A549 (cell line): ENCODE measurements around the gene RTP2.

Experiments
- E2F6 ChIP-seq: IDR thresholded peaks from 2 replicates; pipeline ENCODE4 v1.6.1; 2012; ENCODE audit warnings: low read depth, borderline replicate concordance
- EP300 ChIP-seq, 2 experiments: fragments of >200 bp; sonication (Bioruptor Twin); formaldehyde crosslinking; IDR thresholded peaks; 2 replicates in 1 of 2; 3 replicates in 1 of 2; pipeline ENCODE4 v1.6.1; 2016 to 2017
- ESRRA ChIP-seq: fragments of 150-350 bp; IDR thresholded peaks from 2 replicates; pipeline ENCODE4 v1.6.1; 2014; ENCODE audit warnings: mild to moderate bottlenecking, low read length, borderline replicate concordance
- JUN ChIP-seq, 2 experiments: fragments of >200 bp; sonication (Bioruptor Twin); formaldehyde crosslinking; IDR thresholded peaks; 2 replicates in 1 of 2; 3 replicates in 1 of 2; pipeline ENCODE4 v1.6.1; 2016 to 2017
- MAFK ChIP-seq: fragments of 450-650 bp; IDR thresholded peaks from 2 replicates; pipeline ENCODE4 v1.6.1; 2014; ENCODE audit not compliant: partially characterized antibody
- MAX ChIP-seq: IDR thresholded peaks from 2 replicates; pipeline ENCODE4 v1.6.1; 2012
- MAZ ChIP-seq: fragments of 150-350 bp; IDR thresholded peaks from 2 replicates; pipeline ENCODE4 v1.6.1; 2014; ENCODE audit warnings: antibody characterized with exemption, low read depth, low read length, borderline replicate concordance
- MYC ChIP-seq: IDR thresholded peaks from 2 replicates; pipeline ENCODE4 v1.6.1; 2012; ENCODE audit warnings: mild to moderate bottlenecking, inconsistent platforms, low read length, improper control_type of control experiment, borderline replicate concordance
- NPAS2 ChIP-seq: fragments of 250-450 bp; sonication (Bioruptor Pico); IDR thresholded peaks from 2 replicates; pipeline ENCODE4 v1.8.0; 2022; ENCODE audit warnings: mild to moderate bottlenecking, moderate library complexity, borderline replicate concordance
- POLR2A ChIP-seq: IDR thresholded peaks from 2 replicates; pipeline ENCODE4 v1.6.1; 2012; ENCODE audit warnings: mild to moderate bottlenecking, low read length
- RCOR1 ChIP-seq: fragments of 150-350 bp; IDR thresholded peaks from 2 replicates; pipeline ENCODE4 v1.6.1; 2014; ENCODE audit warnings: antibody characterized with exemption, low read length, low read depth
- ZFP36 ChIP-seq: fragments of 450-650 bp; IDR thresholded peaks from 2 replicates; pipeline ENCODE4 v1.6.1; 2014; ENCODE audit warnings: borderline replicate concordance; ENCODE audit not compliant: partially characterized antibody
- TF ChIP-seq, protein P1 (sequence below): fragments of >200 bp; sonication (Bioruptor Twin); formaldehyde crosslinking; IDR thresholded peaks from 3 replicates; pipeline ENCODE4 v1.5.1; 2016

DNA sequence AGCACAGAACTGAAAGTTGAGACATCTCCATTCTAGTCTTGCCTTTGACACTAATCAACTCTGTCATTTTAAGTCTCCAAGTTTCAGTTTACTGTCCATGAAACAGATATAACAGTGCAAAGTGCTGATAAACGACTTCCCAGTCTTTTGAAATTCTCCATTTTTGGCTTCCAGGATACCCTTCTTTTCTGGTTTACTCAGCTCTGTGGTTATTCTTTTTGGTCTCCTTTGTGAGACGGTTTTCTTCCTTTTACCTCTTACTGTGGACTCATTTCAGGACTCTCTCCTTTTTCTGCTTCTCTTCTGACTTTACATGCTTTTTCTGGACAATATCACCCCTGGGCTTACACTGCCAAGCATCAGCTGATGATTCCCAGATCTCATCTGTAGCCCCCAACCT, 51.1 kb downstream of the RTP2 start:
- no peak for TF ChIP-seq POLR2A
- TF ChIP-seq MAZ, result no peak
- TF ChIP-seq, protein P1, sequence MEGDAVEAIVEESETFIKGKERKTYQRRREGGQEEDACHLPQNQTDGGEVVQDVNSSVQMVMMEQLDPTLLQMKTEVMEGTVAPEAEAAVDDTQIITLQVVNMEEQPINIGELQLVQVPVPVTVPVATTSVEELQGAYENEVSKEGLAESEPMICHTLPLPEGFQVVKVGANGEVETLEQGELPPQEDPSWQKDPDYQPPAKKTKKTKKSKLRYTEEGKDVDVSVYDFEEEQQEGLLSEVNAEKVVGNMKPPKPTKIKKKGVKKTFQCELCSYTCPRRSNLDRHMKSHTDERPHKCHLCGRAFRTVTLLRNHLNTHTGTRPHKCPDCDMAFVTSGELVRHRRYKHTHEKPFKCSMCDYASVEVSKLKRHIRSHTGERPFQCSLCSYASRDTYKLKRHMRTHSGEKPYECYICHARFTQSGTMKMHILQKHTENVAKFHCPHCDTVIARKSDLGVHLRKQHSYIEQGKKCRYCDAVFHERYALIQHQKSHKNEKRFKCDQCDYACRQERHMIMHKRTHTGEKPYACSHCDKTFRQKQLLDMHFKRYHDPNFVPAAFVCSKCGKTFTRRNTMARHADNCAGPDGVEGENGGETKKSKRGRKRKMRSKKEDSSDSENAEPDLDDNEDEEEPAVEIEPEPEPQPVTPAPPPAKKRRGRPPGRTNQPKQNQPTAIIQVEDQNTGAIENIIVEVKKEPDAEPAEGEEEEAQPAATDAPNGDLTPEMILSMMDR, result no peak
- no peak for TF ChIP-seq ESRRA
- TF ChIP-seq MYC, result no peak
- TF ChIP-seq MAFK, result no peak
- TF ChIP-seq NPAS2 (CRISPR knock-in tag), result no peak
- TF ChIP-seq ZFP36, result no peak
- TF ChIP-seq RCOR1, result no peak
- no peak for TF ChIP-seq MAX
- no peak for TF ChIP-seq E2F6
- no peak for TF ChIP-seq JUN (IDR thresholded peaks at IDR 0.05)
- TF ChIP-seq EP300 (IDR thresholded peaks at IDR 0.05), result no peak
